IMR-90 (cell line): ENCODE measurements around the gene TSPAN14. TPM values are rescaled to one million over a fixed set of nuclear protein-coding genes. Genes with fewer than 3 reads are reported as not detected.

Experiments used
- ATAC-seq: fragments of 200-7000 bp; cut with Tn5 transposase; 2 replicates; pipeline ENCODE4 v1.9.1; 2020; ENCODE audit warnings: low read depth, mild to moderate bottlenecking, moderate library complexity
- BruUV-seq: library from RNA; stranded (reverse); fragments of 400-500 nt; replicated peaks from 2 replicates; lab custom pipeline; 2021; lab: Mats Ljungman, UMichigan
- CTCF ChIA-PET: fragments of 300-600 bp; formaldehyde crosslinking; extraction: SDS; loops from one replicate; lab custom pipeline; 2021; ENCODE audit warnings: antibody characterized with exemption; lab: Yijun Ruan, JAX
- POLR2A ChIA-PET: fragments of 300-600 bp; sonication (Branson Sonifier 250); formaldehyde crosslinking; loops from one replicate; lab custom pipeline; 2022; ENCODE audit warnings: antibody characterized with exemption; ENCODE audit not compliant: unreplicated experiment; lab: Charles Lee
- DNase-seq: peaks from one replicate; pipeline ENCODE4 v3.0.0; 2013
- H2AFZ ChIP-seq: replicated peaks from 2 replicates; pipeline ENCODE3; 2013; ENCODE audit warnings: low read length, mild to moderate bottlenecking; ENCODE audit not compliant: poor library complexity
- H2AK5ac ChIP-seq: 2 replicates; pipeline ENCODE4 v1.6.1; 2013; ENCODE audit warnings: low read depth, low read length, inconsistent platforms
- H2AK9ac ChIP-seq: replicated peaks from 2 replicates; pipeline ENCODE3; 2013; ENCODE audit warnings: mild to moderate bottlenecking, low read depth, low read length, moderate library complexity; ENCODE audit not compliant: poor library complexity
- H2BK120ac ChIP-seq: 2 replicates; pipeline ENCODE4 v1.6.1; 2013; ENCODE audit warnings: low read depth, low read length, inconsistent platforms
- H2BK15ac ChIP-seq: 3 replicates; pipeline ENCODE4 v1.6.1; 2013; ENCODE audit warnings: low read depth, low read length, inconsistent platforms
- H2BK20ac ChIP-seq: 2 replicates; pipeline ENCODE4 v1.6.1; 2013; ENCODE audit warnings: low read depth, mild to moderate bottlenecking, inconsistent platforms, low read length, moderate library complexity
- H2BK5ac ChIP-seq: 2 replicates; pipeline ENCODE4 v1.6.1; 2013; ENCODE audit warnings: mild to moderate bottlenecking, low read depth, low read length, inconsistent platforms; ENCODE audit not compliant: poor library complexity, severe bottlenecking
- H3K14ac ChIP-seq: replicated peaks from 2 replicates; pipeline ENCODE4 v1.6.1; 2013; ENCODE audit warnings: low read depth, low read length, inconsistent platforms
- H3K18ac ChIP-seq: 2 replicates; pipeline ENCODE4 v1.6.1; 2013; ENCODE audit warnings: low read depth, low read length, control low read depth
- H3K23ac ChIP-seq: 2 replicates; pipeline ENCODE4 v1.6.1; 2013; ENCODE audit warnings: low read depth, low read length, inconsistent platforms
- H3K27ac ChIP-seq: 2 replicates; pipeline ENCODE4 v1.5.1; 2013; ENCODE audit warnings: mild to moderate bottlenecking, control low read depth, low read length; ENCODE audit not compliant: insufficient read depth
- H3K27me3 ChIP-seq: 2 replicates; pipeline ENCODE4 v1.6.1; 2013; ENCODE audit warnings: low read length; ENCODE audit not compliant: control insufficient read depth, insufficient read depth
- H3K36me3 ChIP-seq: 2 replicates; pipeline ENCODE4 v1.6.1; 2013; ENCODE audit warnings: low read length, mixed read lengths; ENCODE audit not compliant: control insufficient read depth, insufficient read depth
- H3K4ac ChIP-seq: 2 replicates; pipeline ENCODE4 v1.6.1; 2013; ENCODE audit warnings: low read depth, low read length, inconsistent platforms
- H3K4me1 ChIP-seq: 2 replicates; pipeline ENCODE4 v1.6.1; 2013; ENCODE audit warnings: low read length, mixed read lengths; ENCODE audit not compliant: control insufficient read depth, insufficient read depth
- H3K4me2 ChIP-seq: 2 replicates; pipeline ENCODE4 v1.6.1; 2013; ENCODE audit warnings: low read depth, mild to moderate bottlenecking, control low read depth, low read length, moderate library complexity
- H3K4me3 ChIP-seq: 2 replicates; pipeline ENCODE4 v1.5.1; 2013; ENCODE audit warnings: low read depth, mild to moderate bottlenecking, control low read depth, low read length, moderate library complexity; ENCODE audit not compliant: insufficient read depth
- H3K56ac ChIP-seq: 2 replicates; pipeline ENCODE4 v1.6.1; 2013; ENCODE audit warnings: low read length, inconsistent platforms; ENCODE audit not compliant: insufficient read depth; ENCODE audit errors: extremely low read depth
- H3K79me1 ChIP-seq, 2 experiments: 2 replicates each; pipeline ENCODE4 v1.6.1; 2013; ENCODE audit warnings: low read length in 2 of 2, inconsistent platforms in 1 of 2, low read depth in 1 of 2
- H3K9ac ChIP-seq: 2 replicates; pipeline ENCODE4 v1.6.1; 2013; ENCODE audit warnings: low read depth, low read length, control low read depth
- H3K9me1 ChIP-seq: 2 replicates; pipeline ENCODE4 v1.6.1; 2013; ENCODE audit warnings: low read length, inconsistent platforms; ENCODE audit not compliant: insufficient read depth
- H3K9me3 ChIP-seq: 2 replicates; pipeline ENCODE4 v1.6.1; 2013; ENCODE audit warnings: low read length; ENCODE audit not compliant: control insufficient read depth, insufficient read depth
- H4K20me1 ChIP-seq: 2 replicates; pipeline ENCODE4 v1.6.1; 2013; ENCODE audit warnings: low read length, inconsistent platforms; ENCODE audit not compliant: insufficient read depth
- H4K5ac ChIP-seq: 2 replicates; pipeline ENCODE4 v1.6.1; 2013; ENCODE audit warnings: mild to moderate bottlenecking, low read depth, low read length, control low read depth
- H4K8ac ChIP-seq, 2 experiments: 2 replicates each; pipeline ENCODE4 v1.6.1; 2013; ENCODE audit warnings: low read depth in 2 of 2, low read length in 2 of 2, control low read depth in 1 of 2, inconsistent platforms in 1 of 2
- H4K91ac ChIP-seq: 2 replicates; pipeline ENCODE4 v1.6.1; 2013; ENCODE audit warnings: low read depth, low read length, inconsistent platforms; ENCODE audit not compliant: insufficient read depth
- NFE2L2 ChIP-seq: fragments of 150-350 bp; IDR thresholded peaks from 2 replicates; pipeline ENCODE4 v1.6.1; 2016; ENCODE audit warnings: low read depth, mild to moderate bottlenecking, low read length
- WGBS, 2 experiments: methylation state at CpG; one replicate each; pipeline versions ENCODE4 v1.1.5 to v1.1.7; 2013; ENCODE audit warnings: missing lambda C conversion rate in 2 of 2; ENCODE audit not compliant: insufficient read length in 1 of 2; ENCODE audit errors: extremely low coverage in 2 of 2; 5-methylcytosine and 5-hydroxymethylcytosine counted together
- dilution Hi-C: fragments of 300-500 bp; cut with HindIII; formaldehyde crosslinking; loops from one replicate; pipeline ENCODE4 v1.14.3; 2018; ENCODE audit warnings: low sequenced_read_pairs; ENCODE audit not compliant: unreplicated experiment
- in situ Hi-C: fragments of 300-500 bp; cut with MboI; formaldehyde crosslinking; loops from 3 replicates; pipeline ENCODE4 v1.14.3; 2019; ENCODE audit warnings: low sequenced_read_pairs, inconsistent platforms, mixed read lengths
- intact Hi-C: fragments of 100-400 bp; cut with micrococcal nuclease; formaldehyde crosslinking; loops from 2 replicates; pipeline ENCODE4 v1.10.0; 2022
- polyA plus RNA-seq, 3 experiments: library from polyadenylated mRNA; depleted of rRNA; stranded (reverse); fragments of >200 nt; gene quantifications; 2 replicates each; pipeline ENCODE4 v1.2.3, GENCODE V29; 2012; ENCODE audit warnings: low replicate concordance in 1 of 3
- total RNA-seq: library from RNA; depleted of rRNA; stranded (reverse); fragments of >200 nt; gene quantifications from 2 replicates; pipeline ENCODE4 v1.2.3, GENCODE V29; 2012

TSPAN14 gene
- total and polyA plus RNA-seq, 2 of the 4 experiments (the other 2 are of a cell fraction): 18.5 to 43.0 TPM

- ChIA-PET CTCF (interaction anchor here (0.7 to 1.7 kb wide), 4 partner anchors 9 to 55 kb away, joined by 3 to 9 read pairs (median 6); no protein-coding TSS in a partner anchor), POLR2A (no interaction called here)
- H3K4me3 ChIP-seq: peak overlapping the region; percentile 36
- 9% methylated on average over 11 of the region's 23 CpGs; no CpG with 5 or more reads in 1 of the 2 experiments for WGBS, 2 experiments
- no peaks in the 10 kb centered on the region; the same call in 1 of the 2 replicates for H3K36me3 ChIP-seq
- intact Hi-C loops: no loop called here
- peak overlapping the region; percentile 8 for H2AK9ac ChIP-seq
- H3K9me1 ChIP-seq: peaks cover 26% of the 10 kb centered on the region
- in situ Hi-C loops: loop anchor here (25.0 kb wide), 1 partner anchor 291 kb away; no protein-coding TSS in a partner anchor
- 0 out of 2 replicates have a peak overlapping the region, but pooled peaks have one; percentile 39 for H3K56ac ChIP-seq
- H4K91ac ChIP-seq: peak overlapping the region; percentile 75
- H2BK120ac ChIP-seq: peak overlapping the region; percentile 50; the same call in 1 of the 2 replicates
- no TSS peak for BruUV-seq
- H2BK20ac ChIP-seq: 0 out of 2 replicates have a peak overlapping the region, but pooled peaks have one; percentile 5
- H4K8ac ChIP-seq: peak overlapping the region; percentile 83 to 84
- peak overlapping the region; percentile 48 for H3K4me2 ChIP-seq
- 0 out of 2 replicates have a peak overlapping the region, but pooled peaks have one; percentile 11 for H2AK5ac ChIP-seq
- H3K18ac ChIP-seq: no peak overlapping the region; the same call in 1 of the 2 replicates
- no peak overlapping the region for H2BK5ac ChIP-seq
- H3K79me1 ChIP-seq: peaks cover 0 to 28% of the 10 kb centered on the region in 2 experiments; a peak in 3 of 4 replicates
- DNase-seq (no peak), ATAC-seq (no peak)
- peaks cover 11% of the 10 kb centered on the region for H3K4me1 ChIP-seq
- peak overlapping the region; percentile 5; the same call in 1 of the 2 replicates for H4K5ac ChIP-seq
- peak overlapping the region; percentile 48 for H3K27ac ChIP-seq
- peak overlapping the region; percentile 59 for H3K9ac ChIP-seq
- no peaks in the 10 kb centered on the region for H3K27me3 ChIP-seq
- H3K23ac ChIP-seq: peak overlapping the region; percentile 64; the same call in 1 of the 2 replicates
- peak overlapping the region; percentile 87 for H2AFZ ChIP-seq
- H3K14ac ChIP-seq: peak overlapping the region; percentile 47
- H3K4ac ChIP-seq: peak overlapping the region; percentile 80
- peak overlapping the region; percentile 11; the same call in 1 of the 3 replicates for H2BK15ac ChIP-seq
- no peak for TF ChIP-seq NFE2L2
- dilution Hi-C loops: no loop called here
- H3K9me3 ChIP-seq: no peaks in the 10 kb centered on the region
- peaks cover 24% of the 10 kb centered on the region for H4K20me1 ChIP-seq
Observed at GRCh38 chr10:80453056-80453841, 861 bp upstream of the TSPAN14 start.
